ENCODE measurements around the gene GJA8. TPM values are rescaled to one million over a fixed set of nuclear protein-coding genes. Genes with fewer than 3 reads are reported as not detected.

Gene GJA8
- polyA plus RNA-seq, 1 experiment, result not detected

- Histone ChIP-seq H3K4me3 (ENCODE audit: low read depth, low read length) (no peak overlapping the region), H3K36me3 (ENCODE audit: control insufficient read depth, insufficient read depth, low read length) (no peaks in the 10 kb centered on the region), H3K27me3 (ENCODE audit: control insufficient read depth, insufficient read depth, low read length) (no peaks in the 10 kb centered on the region)
- no peak for TF ChIP-seq CTCF (IDR thresholded peaks at IDR 0.05; ENCODE audit: insufficient read depth, low read depth, low read length)
- no peak for DNase-seq (ENCODE audit: low read depth)
- CTCF ChIA-PET, result interaction anchor here (0.5 kb wide), 1 partner anchor 449 kb away, joined by 3 read pairs; no protein-coding TSS in a partner anchor
- POLR2A ChIA-PET, result no interaction called here
These were observed 7.5 kb upstream of the GJA8 start for GRCh38 chr1:147895123-147895522.

GRCh38 chr1:147897029-147897752, 5.4 kb upstream of the GJA8 start:
- Histone ChIP-seq H3K4me3 (ENCODE audit: low read depth, low read length) (no peak overlapping the region), H3K36me3 (ENCODE audit: control insufficient read depth, insufficient read depth, low read length) (no peaks in the 10 kb centered on the region), H3K27me3 (ENCODE audit: control insufficient read depth, insufficient read depth, low read length) (no peaks in the 10 kb centered on the region)
- TF ChIP-seq CTCF (IDR thresholded peaks at IDR 0.05; ENCODE audit: insufficient read depth, low read depth, low read length), result no peak
- no peak for DNase-seq (ENCODE audit: low read depth)
- CTCF ChIA-PET, result interaction anchor here (1.5 kb wide), 1 partner anchor 13 kb away, joined by 3 read pairs; no protein-coding TSS in a partner anchor
- POLR2A ChIA-PET, result no interaction called here

GRCh38 chr1:147897789-147898188, 4.8 kb upstream of the GJA8 start:
- CTCF ChIA-PET, result no interaction called here
- DNase-seq (ENCODE audit: low read depth), result no peak

GRCh38 chr1:147904726-147905125, 2.1 kb downstream of the GJA8 start:
- POLR2A ChIA-PET, result no interaction called here
- Histone ChIP-seq H3K27me3 (ENCODE audit: control insufficient read depth, insufficient read depth, low read length) (no peaks in the 10 kb centered on the region; the same call in 1 of the 2 replicates), H3K36me3 (ENCODE audit: control insufficient read depth, insufficient read depth, low read length) (no peaks in the 10 kb centered on the region), H3K4me3 (ENCODE audit: low read depth, low read length) (no peak overlapping the region)
- CTCF ChIA-PET, result interaction anchor here (1.7 to 4.1 kb wide), 2 partner anchors 10 to 12 kb away, joined by 5 to 20 read pairs; no protein-coding TSS in a partner anchor
- no peak for DNase-seq (ENCODE audit: low read depth)
- no peak for TF ChIP-seq CTCF (IDR thresholded peaks at IDR 0.05; ENCODE audit: insufficient read depth, low read depth, low read length)

More at GRCh38 chr1:147897789-147898188, 4.8 kb upstream of the GJA8 start:
- Histone ChIP-seq H3K36me3 (ENCODE audit: control insufficient read depth, insufficient read depth, low read length) (no peaks in the 10 kb centered on the region), H3K4me3 (ENCODE audit: low read depth, low read length) (no peak overlapping the region), H3K27me3 (ENCODE audit: control insufficient read depth, insufficient read depth, low read length) (no peaks in the 10 kb centered on the region)
- POLR2A ChIA-PET, result no interaction called here
- no peak for TF ChIP-seq CTCF (IDR thresholded peaks at IDR 0.05; ENCODE audit: insufficient read depth, low read depth, low read length)

- POLR2A ChIA-PET, result no interaction called here
These were observed 5.4 kb downstream of the GJA8 start for GRCh38 chr1:147907786-147908509.

More at GRCh38 chr1:147907786-147908509, 5.4 kb downstream of the GJA8 start:
- Histone ChIP-seq H3K27me3 (ENCODE audit: control insufficient read depth, insufficient read depth, low read length) (peaks cover 1% of the 10 kb centered on the region; the same call in 1 of the 2 replicates), H3K36me3 (ENCODE audit: control insufficient read depth, insufficient read depth, low read length) (no peaks in the 10 kb centered on the region), H3K4me3 (ENCODE audit: low read depth, low read length) (no peak overlapping the region)
- DNase-seq (ENCODE audit: low read depth), result no peak
- no peak for TF ChIP-seq CTCF (IDR thresholded peaks at IDR 0.05; ENCODE audit: insufficient read depth, low read depth, low read length)
- CTCF ChIA-PET, result no interaction called here
